ENCODE data around the gene CDH8.

GRCh38 chr16:62010186-62010585, 26.1 kb downstream of the CDH8 start:
- TF ChIP-seq CTCF (IDR thresholded peaks at IDR 0.05) (no peak), POLR2A (IDR thresholded peaks at IDR 0.05) (no peak), EP300 (IDR thresholded peaks at IDR 0.05) (no peak)
